Spleen (tissue), 11 donors: ENCODE measurements around the gene FBXW4. TPM values are rescaled to one million over a fixed set of nuclear protein-coding genes. Genes with fewer than 3 reads are reported as not detected.

ENCODE experiments used
- DNase-seq: peaks from one replicate; pipeline ENCODE4 v3.0.0-alpha.2; 2020
- H3K27ac ChIP-seq, 8 donors: fragments of 200-600 bp; sonication (generic) in 7 of 8; 1 replicate in 4 of 8; 2 replicates in 4 of 8; pipeline versions ENCODE4 v1.5.0 to v1.8.0; 2016 to 2021; ENCODE audit warnings: inconsistent platforms in 4 of 8, mild to moderate bottlenecking in 4 of 8, moderate library complexity in 1 of 8
- H3K27me3 ChIP-seq, 7 donors: fragments of 200-600 bp; sonication (generic) in 6 of 7; replicated peaks in 1 of 7; 1 replicate in 4 of 7; 2 replicates in 3 of 7; pipeline versions ENCODE4 v1.5.0 to v1.8.0; 2016 to 2021; ENCODE audit warnings: inconsistent platforms in 3 of 7, mild to moderate bottlenecking in 1 of 7
- H3K36me3 ChIP-seq, 6 donors: fragments of 200-600 bp; sonication (generic) in 5 of 6; 1 replicate in 4 of 6; 2 replicates in 2 of 6; pipeline versions ENCODE4 v1.5.0 to v1.8.0; 2016 to 2021; ENCODE audit warnings: inconsistent platforms in 2 of 6
- H3K4me1 ChIP-seq, 6 donors: fragments of 200-600 bp; sonication (generic) in 5 of 6; 1 replicate in 3 of 6; 2 replicates in 3 of 6; pipeline versions ENCODE4 v1.5.0 to v1.8.0; 2016 to 2021; ENCODE audit warnings: inconsistent platforms in 3 of 6
- H3K4me3 ChIP-seq, 8 donors: fragments of 200-600 bp; sonication (generic) in 7 of 8; 1 replicate in 4 of 8; 2 replicates in 4 of 8; pipeline versions ENCODE4 v1.5.0 to v1.8.0; 2016 to 2021; ENCODE audit warnings: inconsistent platforms in 4 of 8, mild to moderate bottlenecking in 4 of 8, moderate library complexity in 2 of 8
- H3K9me3 ChIP-seq, 8 donors: fragments of 200-600 bp; sonication (generic) in 7 of 8; 1 replicate in 4 of 8; 2 replicates in 4 of 8; pipeline versions ENCODE4 v1.5.0 to v1.8.0; 2016 to 2021; ENCODE audit warnings: inconsistent platforms in 4 of 8
- POLR2A ChIP-seq, 3 donors: fragments of 450-650 bp; IDR thresholded peaks; one replicate each; pipeline ENCODE4 v1.5.1; 2017; ENCODE audit warnings: antibody characterized with exemption in 3 of 3, mild to moderate bottlenecking in 1 of 3
- POLR2AphosphoS5 ChIP-seq, 3 donors: sonication (generic); formaldehyde crosslinking; IDR thresholded peaks; one replicate each; pipeline ENCODE4 v1.5.1; 2017; ENCODE audit warnings: antibody characterized with exemption in 3 of 3
- WGBS, 5 donors: extraction: QIAGEN DNeasy Blood & Tissue Kit in 3 of 5; methylation state at CpG; one replicate each; pipeline versions ENCODE4 v1.1.5 to v1.1.7; 2013 to 2018; 5-methylcytosine and 5-hydroxymethylcytosine counted together
- intact Hi-C: fragments of 100-400 bp; cut with DNase I; formaldehyde crosslinking; loops from one replicate; pipeline ENCODE4 v1.15.0; 2023; ENCODE audit warnings: low total_unique reads
- polyA plus RNA-seq, 3 donors: library from polyadenylated mRNA; stranded (reverse); fragments of 200-250 nt; gene quantifications; one replicate each; pipeline ENCODE4 v1.2.1, GENCODE V29; 2013
- total RNA-seq, 7 donors: library from RNA; depleted of rRNA in 3 of 7; stranded (reverse); fragments of >200 nt in 3 of 7; fragmentation: NEBNext Ultra II Directional in 4 of 7; extraction: Animal tissue kit (Norgen Biotek cat#: 25700) in 4 of 7; gene quantifications; one replicate each; pipeline versions ENCODE4 v1.1.0 to v1.2.1, GENCODE V29; 2016 to 2021
- TF ChIP-seq, protein P1 (sequence below), 11 experiments: fragments of 200-600 bp in 7 of 11; fragments of 450-650 bp in 4 of 11; sonication (generic) in 4 of 11; IDR thresholded peaks in 8 of 11; conservative IDR thresholded peaks in 3 of 11; 1 replicate in 7 of 11; 2 replicates in 4 of 11; pipeline versions ENCODE4 v1.4.0 to v1.8.0; 2016 to 2021; ENCODE audit warnings: antibody characterized with exemption in 11 of 11, inconsistent platforms in 4 of 11, mild to moderate bottlenecking in 1 of 11
- donor health status: healthy with polysubstance abuse.
- donor health status: DM: no; HTN: no; CAD: no; lungs with moderate emphysema.
- donor health status: DM: no; HTN: no; CAD: no.
- donor health status: Bipolar disorder and iron deficiency.
- donor health status: healthy.
- donor health status: DM: no; HTN: no; CAD: no.
- donor health status: DM: yes; HTN: yes; CAD: no.

FBXW4 gene
- total and polyA plus RNA-seq, 10 donors, result 24.1 to 78.1 (median 54.8) TPM

GRCh38 chr10:101693651-101693977 is 1.4 kb downstream of the FBXW4 start:
- intact Hi-C loops, result no loop called here
- Histone ChIP-seq H3K36me3 (peaks cover 0 to 3% (median 0%) of the 10 kb centered on the region in 6 donors), H3K27me3 (no peaks in the 10 kb centered on the region), H3K4me1 (peaks cover 24 to 68% (median 45%) of the 10 kb centered on the region in 6 donors), H3K27ac (peak overlapping the region; percentile 96 to 99 (median 98)), H3K9me3 (no peaks in the 10 kb centered on the region), H3K4me3 (peak overlapping the region; percentile 67 to 93 (median 79))
- no peak for TF ChIP-seq POLR2AphosphoS5 (IDR thresholded peaks at IDR 0.05)
- no peak for TF ChIP-seq POLR2A (IDR thresholded peaks at IDR 0.05)
- TF ChIP-seq, protein P1, sequence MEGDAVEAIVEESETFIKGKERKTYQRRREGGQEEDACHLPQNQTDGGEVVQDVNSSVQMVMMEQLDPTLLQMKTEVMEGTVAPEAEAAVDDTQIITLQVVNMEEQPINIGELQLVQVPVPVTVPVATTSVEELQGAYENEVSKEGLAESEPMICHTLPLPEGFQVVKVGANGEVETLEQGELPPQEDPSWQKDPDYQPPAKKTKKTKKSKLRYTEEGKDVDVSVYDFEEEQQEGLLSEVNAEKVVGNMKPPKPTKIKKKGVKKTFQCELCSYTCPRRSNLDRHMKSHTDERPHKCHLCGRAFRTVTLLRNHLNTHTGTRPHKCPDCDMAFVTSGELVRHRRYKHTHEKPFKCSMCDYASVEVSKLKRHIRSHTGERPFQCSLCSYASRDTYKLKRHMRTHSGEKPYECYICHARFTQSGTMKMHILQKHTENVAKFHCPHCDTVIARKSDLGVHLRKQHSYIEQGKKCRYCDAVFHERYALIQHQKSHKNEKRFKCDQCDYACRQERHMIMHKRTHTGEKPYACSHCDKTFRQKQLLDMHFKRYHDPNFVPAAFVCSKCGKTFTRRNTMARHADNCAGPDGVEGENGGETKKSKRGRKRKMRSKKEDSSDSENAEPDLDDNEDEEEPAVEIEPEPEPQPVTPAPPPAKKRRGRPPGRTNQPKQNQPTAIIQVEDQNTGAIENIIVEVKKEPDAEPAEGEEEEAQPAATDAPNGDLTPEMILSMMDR (IDR thresholded peaks at IDR 0.05 in 8 of 11, conservative IDR thresholded peaks at IDR 0.05 in 3 of 11), result no peak
- 1 to 4% (median 3%) methylated on average over 4 of the region's 4 CpGs for WGBS, 5 donors
- no peak for DNase-seq

DNA sequence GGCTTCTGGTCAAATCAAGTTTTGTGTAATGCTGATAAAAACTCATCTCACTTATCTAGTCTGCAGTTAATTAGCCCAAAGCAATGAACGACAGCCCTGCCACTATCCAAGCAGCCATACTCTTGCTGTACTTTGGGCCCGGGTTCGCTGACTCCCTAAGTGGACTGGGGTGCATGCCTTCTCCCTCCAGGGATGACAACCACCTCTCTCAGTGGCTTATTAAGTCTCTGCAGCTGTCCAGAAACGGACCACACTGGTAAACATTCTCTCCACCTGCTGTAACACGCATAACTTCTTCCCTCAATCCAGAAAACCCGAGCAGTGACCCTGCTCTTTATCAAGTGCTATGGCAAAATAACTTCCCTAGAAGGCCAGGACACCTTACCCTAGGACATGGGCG is 3.9 kb downstream of the FBXW4 start:
- WGBS, 5 donors, result 88 to 93% (median 90%) methylated on average over 7 of the region's 7 CpGs
- H3K27ac ChIP-seq, result no peak overlapping the region
- intact Hi-C loops, result no loop called here

DNA sequence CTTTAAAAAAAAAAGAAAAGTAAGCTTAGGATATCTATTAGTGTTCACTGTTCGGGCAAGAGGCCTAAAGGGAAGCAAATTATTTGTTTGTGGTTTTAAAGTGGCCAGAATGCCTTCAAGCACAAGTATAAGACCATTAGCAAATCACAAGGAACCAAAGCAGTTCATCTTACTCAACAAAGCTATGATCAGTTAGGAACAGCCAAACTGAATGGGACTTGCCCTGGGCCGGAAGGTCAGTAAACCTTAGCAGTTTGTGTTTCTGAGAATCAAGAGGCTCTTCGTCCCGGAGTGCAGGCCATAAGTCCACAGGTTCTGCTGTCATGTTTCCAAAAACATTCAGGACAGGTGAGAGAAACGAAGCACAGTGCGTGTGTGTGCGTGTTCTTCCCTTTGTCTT is 4.5 kb downstream of the FBXW4 start:
- no peak overlapping the region for H3K27ac ChIP-seq
- intact Hi-C loops, result no loop called here

More for the DNA sequence above, 3.9 kb downstream of the FBXW4 start:
- Histone ChIP-seq H3K4me3 (no peak overlapping the region), H3K36me3 (peaks cover 0 to 20% (median 0%) of the 10 kb centered on the region in 6 donors), H3K9me3 (no peaks in the 10 kb centered on the region), H3K27me3 (no peaks in the 10 kb centered on the region), H3K4me1 (peaks cover 24 to 91% (median 52%) of the 10 kb centered on the region in 6 donors)
- TF ChIP-seq POLR2A (IDR thresholded peaks at IDR 0.05) (no peak), POLR2AphosphoS5 (IDR thresholded peaks at IDR 0.05) (no peak)
- TF ChIP-seq, protein P1 (IDR thresholded peaks at IDR 0.05 in 8 of 11, conservative IDR thresholded peaks at IDR 0.05 in 3 of 11), result no peak
- DNase-seq, result no peak

GRCh38 chr10:101687071-101687658 is 7.8 kb downstream of the FBXW4 start:
- DNase-seq, result no peak
- no peak overlapping the region for H3K4me3 ChIP-seq
- H3K27me3 ChIP-seq, result no peaks in the 10 kb centered on the region
- TF ChIP-seq, protein P1 (IDR thresholded peaks at IDR 0.05 in 8 of 11, conservative IDR thresholded peaks at IDR 0.05 in 3 of 11), result no peak
- TF ChIP-seq POLR2AphosphoS5 (IDR thresholded peaks at IDR 0.05) (no peak), POLR2A (IDR thresholded peaks at IDR 0.05) (no peak)
- no peak overlapping the region for H3K27ac ChIP-seq
- intact Hi-C loops, result no loop called here
- peaks cover 25 to 95% (median 50%) of the 10 kb centered on the region in 6 donors for H3K4me1 ChIP-seq
- no peaks in the 10 kb centered on the region for H3K9me3 ChIP-seq
- WGBS, 5 donors, result 64 to 77% (median 75%) methylated on average over 3 of the region's 3 CpGs
- H3K36me3 ChIP-seq, result peaks cover 0 to 25% (median 0%) of the 10 kb centered on the region in 6 donors

More for the DNA sequence above, 4.5 kb downstream of the FBXW4 start:
- Histone ChIP-seq H3K4me3 (no peak overlapping the region), H3K9me3 (no peaks in the 10 kb centered on the region), H3K27me3 (no peaks in the 10 kb centered on the region), H3K36me3 (peaks cover 0 to 25% (median 0%) of the 10 kb centered on the region in 6 donors), H3K4me1 (peaks cover 21 to 90% (median 50%) of the 10 kb centered on the region in 6 donors)
- 77 to 85% (median 81%) methylated on average over 7 of the region's 7 CpGs for WGBS, 5 donors
- TF ChIP-seq, protein P1 (IDR thresholded peaks at IDR 0.05 in 8 of 11, conservative IDR thresholded peaks at IDR 0.05 in 3 of 11), result no peak
- no peak for TF ChIP-seq POLR2A (IDR thresholded peaks at IDR 0.05)
- no peak for TF ChIP-seq POLR2AphosphoS5 (IDR thresholded peaks at IDR 0.05)
- DNase-seq, result no peak
